K562 (cell line): Measurements from ENCODE around the gene ADAMTS10. TPM values are rescaled to one million over a fixed set of nuclear protein-coding genes. Genes with fewer than 3 reads are reported as not detected.

Experiments
- AFF4 ChIP-seq: sonication (generic); formaldehyde crosslinking; IDR thresholded peaks from 2 replicates; pipeline ENCODE4 v1.8.0; 2023; ENCODE audit warnings: mild to moderate bottlenecking, missing genetic modification reagents
- BRD4 ChIP-seq: fragments of 200-600 bp; sonication (generic); IDR thresholded peaks from 2 replicates; pipeline ENCODE4 v1.6.1; 2017; ENCODE audit warnings: inconsistent platforms
- CHAMP1 ChIP-seq: fragments of 450-650 bp; IDR thresholded peaks from 2 replicates; pipeline ENCODE4 v1.6.1; 2016; ENCODE audit warnings: mild to moderate bottlenecking
- CHCHD3 ChIP-seq: fragments of 250-450 bp; sonication (Bioruptor Pico); IDR thresholded peaks from 2 replicates; pipeline ENCODE4 v2.1.2; 2022; ENCODE audit warnings: mild to moderate bottlenecking
- CTCF ChIP-seq, 3 experiments: IDR thresholded peaks in 2 of 3; conservative IDR thresholded peaks in 1 of 3; 2 replicates each; pipeline ENCODE4 v1.5.1; 2011 to 2012; ENCODE audit warnings: low read length in 3 of 3, mild to moderate bottlenecking in 3 of 3, control low read depth in 2 of 3, improper control_type of control experiment in 1 of 3, inconsistent platforms in 1 of 3, low read depth in 1 of 3, mixed read lengths in 1 of 3, moderate library complexity in 1 of 3; ENCODE audit not compliant: insufficient read depth in 2 of 3
- DEAF1 ChIP-seq: fragments of 450-650 bp; formaldehyde crosslinking; IDR thresholded peaks from 2 replicates; pipeline ENCODE4 v1.4.0; 2020; ENCODE audit warnings: mild to moderate bottlenecking, moderate library complexity
- HDGF ChIP-seq: fragments of 450-650 bp; IDR thresholded peaks from 2 replicates; pipeline ENCODE4 v1.6.1; 2016
- ID3 ChIP-seq, 2 experiments: fragments of 250-450 bp in 1 of 2; fragments of 450-650 bp in 1 of 2; sonication (Bioruptor Pico) in 1 of 2; IDR thresholded peaks; 2 replicates each; pipeline versions ENCODE4 v1.6.1 to v1.8.0; 2016 to 2021; ENCODE audit warnings: mild to moderate bottlenecking in 2 of 2, moderate library complexity in 2 of 2, missing compliant biosample characterization in 1 of 2, missing genetic modification characterization in 1 of 2
- SNRNP70 ChIP-seq: fragments of 200-400 bp; formaldehyde crosslinking; optimal IDR thresholded peaks from 2 replicates; pipeline ENCODE3; 2017; ENCODE audit warnings: low read depth, low read length
- SRSF7 ChIP-seq: fragments of 200-400 bp; formaldehyde crosslinking; optimal IDR thresholded peaks from 2 replicates; pipeline ENCODE3; 2017; ENCODE audit warnings: mild to moderate bottlenecking, low read depth, low read length
- STAT6 ChIP-seq: sonication (generic); formaldehyde crosslinking; IDR thresholded peaks from 2 replicates; pipeline ENCODE4 v1.8.1; 2023; ENCODE audit warnings: mild to moderate bottlenecking, missing genetic modification reagents
- ZNF23 ChIP-seq: fragments of 250-450 bp; sonication (Bioruptor Pico); IDR thresholded peaks from 2 replicates; pipeline ENCODE4 v1.4.0; 2020; ENCODE audit warnings: mild to moderate bottlenecking
- ZNF408 ChIP-seq: fragments of 250-450 bp; sonication (Bioruptor Pico); IDR thresholded peaks from 2 replicates; pipeline ENCODE4 v1.4.0; 2020; ENCODE audit warnings: low read depth, mild to moderate bottlenecking, moderate library complexity
- polyA plus RNA-seq, 8 experiments: library from polyadenylated mRNA; depleted of rRNA in 4 of 8; stranded (reverse) in 5 of 8; unstranded in 3 of 8; fragments of >200 nt; fragmentation: Nextera tagmentation in 2 of 8; fragmentation: Illumina TruSeq in 1 of 8; extraction: Ambion mirVana in 2 of 8; extraction: Trizol in 1 of 8; gene quantifications; 2 replicates each; pipeline versions ENCODE4 v1.2.1 to v1.2.3, GENCODE V29; 2011 to 2014; ENCODE audit warnings: inconsistent platforms in 1 of 8, missing spikeins in 1 of 8
- total RNA-seq, 7 experiments: library from RNA; depleted of rRNA in 6 of 7; stranded (reverse); fragments of >200 nt in 6 of 7; fragmentation: Illumina TruSeq in 2 of 7; extraction: Trizol in 2 of 7; gene quantifications; 2 replicates each; pipeline versions ENCODE4 v1.2.1 to v1.2.3, GENCODE V29; 2011 to 2021; ENCODE audit warnings: low replicate concordance in 1 of 7

Gene ADAMTS10
- total and polyA plus RNA-seq, 9 of the 15 experiments (the other 6 are each of a cell fraction or from before 2014, with no cell fraction given) = 0.33 to 1.8 (median 0.57) TPM; not detected in 4

GRCh38 chr19:8654591-8655339 is 44.2 kb upstream of the ADAMTS10 start (continued):
- TF ChIP-seq ID3 (CRISPR knock-in tag; IDR thresholded peaks at IDR 0.05) (no peak), ID3 (tag; IDR thresholded peaks at IDR 0.05) (no peak), CTCF (IDR thresholded peaks at IDR 0.05 in 2 of 3, conservative IDR thresholded peaks at IDR 0.05 in 1 of 3; ENCODE audit: insufficient read depth in 2 of 3, low read depth in 1 of 3, low read length in 3 of 3) (peak; percentile 90 to 96 (median 90)), DEAF1 (CRISPR knock-in tag) (peak; percentile 94), SNRNP70 (no peak), SRSF7 (no peak), HDGF (no peak), AFF4 (no peak), ZNF408 (CRISPR knock-in tag) (no peak), BRD4 (peak; percentile 41; the same call in 1 of the 2 replicates), ZNF23 (CRISPR knock-in tag) (no peak), CHAMP1 (no peak), STAT6 (CRISPR knock-in tag) (no peak), CHCHD3 (CRISPR knock-in tag) (no peak)
